ENCODE data around the gene PNPLA5. TPM values are rescaled to one million over a fixed set of nuclear protein-coding genes. Genes with fewer than 3 reads are reported as not detected.

PNPLA5 gene
- total RNA-seq, 2 experiments from 2014 or later = not detected

DNA sequence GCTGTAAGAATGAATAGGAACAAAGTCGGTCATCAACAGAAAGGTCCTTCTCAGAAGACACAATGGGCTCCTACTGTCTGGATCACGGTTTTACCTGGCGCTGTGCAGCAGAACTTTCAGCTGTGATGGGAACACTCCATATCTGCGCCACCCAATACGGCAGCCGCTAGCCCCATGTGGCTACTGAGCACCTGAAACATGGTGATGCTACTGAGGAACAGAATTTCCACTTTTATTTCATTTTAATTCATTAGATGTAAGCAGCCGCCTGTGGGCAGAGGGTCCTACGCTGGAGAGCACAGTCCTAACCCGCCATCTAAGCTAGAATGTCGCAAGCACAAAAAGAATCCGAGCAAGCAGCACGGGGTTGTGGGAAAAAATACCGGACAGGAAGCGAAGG is 32.2 kb downstream of the PNPLA5 start:
- H3K27ac Mint-ChIP-seq = no peak overlapping the region
- H3K27me3 ChIP-seq (ENCODE audit: control insufficient read depth in 1 of 2, insufficient read depth in 2 of 2, low read length in 2 of 2) = peaks cover 41 to 44% of the 10 kb centered on the region in 2 experiments
- no peak overlapping the region for H3K27ac ChIP-seq (ENCODE audit: low read depth in 1 of 2, low read length in 2 of 2)
- no peaks in the 10 kb centered on the region for H3K4me1 Mint-ChIP-seq (ENCODE audit: low read depth)
- intact Hi-C loops (cut with DNase I, micrococcal nuclease) = no loop called here
- no peaks in the 10 kb centered on the region for H3K36me3 Mint-ChIP-seq (ENCODE audit: low read depth)
- H3K9me3 ChIP-seq (ENCODE audit: control insufficient read depth in 1 of 2, insufficient read depth in 1 of 2, low read length in 2 of 2) = peaks cover 4 to 25% of the 10 kb centered on the region in 2 experiments
- DNase-seq (no peak), ATAC-seq (ENCODE audit: poor library complexity) (no peak)
- ChIA-PET POLR2A (no interaction called here), CTCF (no interaction called here)
- TF ChIP-seq, protein P1, sequence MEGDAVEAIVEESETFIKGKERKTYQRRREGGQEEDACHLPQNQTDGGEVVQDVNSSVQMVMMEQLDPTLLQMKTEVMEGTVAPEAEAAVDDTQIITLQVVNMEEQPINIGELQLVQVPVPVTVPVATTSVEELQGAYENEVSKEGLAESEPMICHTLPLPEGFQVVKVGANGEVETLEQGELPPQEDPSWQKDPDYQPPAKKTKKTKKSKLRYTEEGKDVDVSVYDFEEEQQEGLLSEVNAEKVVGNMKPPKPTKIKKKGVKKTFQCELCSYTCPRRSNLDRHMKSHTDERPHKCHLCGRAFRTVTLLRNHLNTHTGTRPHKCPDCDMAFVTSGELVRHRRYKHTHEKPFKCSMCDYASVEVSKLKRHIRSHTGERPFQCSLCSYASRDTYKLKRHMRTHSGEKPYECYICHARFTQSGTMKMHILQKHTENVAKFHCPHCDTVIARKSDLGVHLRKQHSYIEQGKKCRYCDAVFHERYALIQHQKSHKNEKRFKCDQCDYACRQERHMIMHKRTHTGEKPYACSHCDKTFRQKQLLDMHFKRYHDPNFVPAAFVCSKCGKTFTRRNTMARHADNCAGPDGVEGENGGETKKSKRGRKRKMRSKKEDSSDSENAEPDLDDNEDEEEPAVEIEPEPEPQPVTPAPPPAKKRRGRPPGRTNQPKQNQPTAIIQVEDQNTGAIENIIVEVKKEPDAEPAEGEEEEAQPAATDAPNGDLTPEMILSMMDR (IDR thresholded peaks at IDR 0.05) = no peak
- H3K27me3 Mint-ChIP-seq = peaks cover 82% of the 10 kb centered on the region
- H3K36me3 ChIP-seq (ENCODE audit: insufficient read depth, low read length) = no peaks in the 10 kb centered on the region
- no peak overlapping the region for H3K4me3 Mint-ChIP-seq
- H3K9me3 Mint-ChIP-seq = peaks cover 5% of the 10 kb centered on the region
- no peaks in the 10 kb centered on the region for H3K4me1 ChIP-seq (ENCODE audit: insufficient read depth, low read length)
- H3K4me3 ChIP-seq (ENCODE audit: low read length) = no peak overlapping the region

DNA sequence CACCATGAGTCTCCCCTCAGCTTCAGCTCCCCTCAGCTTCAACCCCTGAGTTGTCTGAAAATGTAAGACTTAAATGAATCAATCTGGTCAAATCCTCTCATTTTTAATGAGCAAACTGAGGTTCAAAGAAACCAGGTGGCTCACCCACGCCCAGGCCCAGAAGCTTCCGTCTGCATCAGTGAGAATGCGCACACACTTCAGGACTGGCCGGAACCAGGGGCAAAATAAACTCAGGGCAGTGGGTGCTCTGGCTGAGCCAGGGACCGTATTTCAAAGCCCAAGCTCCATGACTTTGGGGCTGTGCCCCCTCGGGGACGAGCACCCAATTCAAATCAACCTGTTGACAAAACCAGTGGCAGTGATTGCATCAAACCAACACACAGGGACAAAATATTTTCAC is 32.6 kb downstream of the PNPLA5 start:
- intact Hi-C loops (cut with DNase I, micrococcal nuclease) = no loop called here
- Mint-ChIP-seq H3K27ac (no peak overlapping the region), H3K27me3 (peaks cover 81% of the 10 kb centered on the region), H3K4me3 (no peak overlapping the region), H3K36me3 (ENCODE audit: low read depth) (no peaks in the 10 kb centered on the region), H3K4me1 (ENCODE audit: low read depth) (no peaks in the 10 kb centered on the region), H3K9me3 (peaks cover 5% of the 10 kb centered on the region)
- ChIA-PET POLR2A (no interaction called here), CTCF (no interaction called here)
- Histone ChIP-seq H3K4me1 (ENCODE audit: insufficient read depth, low read length) (no peaks in the 10 kb centered on the region), H3K36me3 (ENCODE audit: insufficient read depth, low read length) (no peaks in the 10 kb centered on the region), H3K9me3 (ENCODE audit: control insufficient read depth in 1 of 2, insufficient read depth in 1 of 2, low read length in 2 of 2) (peaks cover 4 to 29% of the 10 kb centered on the region in 2 experiments), H3K4me3 (ENCODE audit: low read length) (no peak overlapping the region), H3K27ac (ENCODE audit: low read depth in 1 of 2, low read length in 2 of 2) (no peak overlapping the region), H3K27me3 (ENCODE audit: control insufficient read depth in 1 of 2, insufficient read depth in 2 of 2, low read length in 2 of 2) (peaks cover 41 to 44% of the 10 kb centered on the region in 2 experiments)
- DNase-seq (no peak), ATAC-seq (ENCODE audit: poor library complexity) (no peak)
- TF ChIP-seq, protein P1 (IDR thresholded peaks at IDR 0.05) = no peak

GRCh38 chr22:43858156-43858895 is 33.5 kb downstream of the PNPLA5 start:
- no peak overlapping the region for H3K27ac Mint-ChIP-seq
- no peaks in the 10 kb centered on the region for H3K36me3 Mint-ChIP-seq (ENCODE audit: low read depth)
- Histone ChIP-seq H3K4me3 (ENCODE audit: low read length) (no peak overlapping the region), H3K9me3 (ENCODE audit: control insufficient read depth in 1 of 2, insufficient read depth in 1 of 2, low read length in 2 of 2) (peaks cover 4 to 34% of the 10 kb centered on the region in 2 experiments), H3K27ac (ENCODE audit: low read depth in 1 of 2, low read length in 2 of 2) (no peak overlapping the region), H3K4me1 (ENCODE audit: insufficient read depth, low read length) (no peaks in the 10 kb centered on the region), H3K36me3 (ENCODE audit: insufficient read depth, low read length) (no peaks in the 10 kb centered on the region), H3K27me3 (ENCODE audit: control insufficient read depth in 1 of 2, insufficient read depth in 2 of 2, low read length in 2 of 2) (peaks cover 35 to 36% of the 10 kb centered on the region in 2 experiments)
- H3K4me1 Mint-ChIP-seq (ENCODE audit: low read depth) = no peaks in the 10 kb centered on the region
- POLR2A ChIA-PET = no interaction called here
- CTCF ChIA-PET = no interaction called here
- peaks cover 73% of the 10 kb centered on the region for H3K27me3 Mint-ChIP-seq
- DNase-seq (no peak), ATAC-seq (ENCODE audit: poor library complexity) (no peak)
- no peak overlapping the region for H3K4me3 Mint-ChIP-seq
- TF ChIP-seq, protein P1 (IDR thresholded peaks at IDR 0.05) = no peak
- intact Hi-C loops (cut with DNase I, micrococcal nuclease) = no loop called here
- H3K9me3 Mint-ChIP-seq = peaks cover 5% of the 10 kb centered on the region
